Mucosa of descending colon (tissue), 3 donors: ENCODE results near the gene YPEL1. TPM values are rescaled to one million over a fixed set of nuclear protein-coding genes. Genes with fewer than 3 reads are reported as not detected.

Experiments
- ATAC-seq: fragments of 200-7000 bp; cut with Tn5 transposase; one replicate; pipeline ENCODE4 v1.9.1; 2020; ENCODE audit warnings: mild to moderate bottlenecking, moderate library complexity
- DNase-seq, 3 donors: peaks; one replicate each; pipeline ENCODE4 v3.0.0-alpha.2; 2020
- H3K36me3 ChIP-seq: fragments of 200-600 bp; one replicate; pipeline ENCODE4 v1.8.0; 2021; ENCODE audit warnings: low read depth, mild to moderate bottlenecking
- H3K4me1 ChIP-seq: fragments of 200-600 bp; one replicate; pipeline ENCODE4 v1.8.0; 2021; ENCODE audit warnings: low read depth, mild to moderate bottlenecking
- H3K4me3 ChIP-seq: fragments of 200-600 bp; one replicate; pipeline ENCODE4 v1.8.0; 2021; ENCODE audit warnings: mild to moderate bottlenecking
- H3K9me3 ChIP-seq: fragments of 200-600 bp; one replicate; pipeline ENCODE4 v1.8.0; 2021; ENCODE audit warnings: mild to moderate bottlenecking
- CTCF ChIP-seq: fragments of 200-600 bp; IDR thresholded peaks from one replicate; pipeline ENCODE4 v1.8.0; 2022; ENCODE audit warnings: antibody characterized with exemption, mild to moderate bottlenecking
- intact Hi-C, 2 donors: fragments of 100-400 bp; cut with DNase I in 1 of 2; cut with micrococcal nuclease in 1 of 2; formaldehyde crosslinking; loops; one replicate each; pipeline versions ENCODE4 v1.11.0 to v1.11.1; 2022; cut with DNase I, micrococcal nuclease
- total RNA-seq, 3 donors: library from RNA; stranded (reverse); fragmentation: NEBNext Ultra II Directional in 2 of 3; extraction: Animal tissue kit (Norgen Biotek cat#: 25700) in 2 of 3; gene quantifications; one replicate each; pipeline versions ENCODE4 v1.2.1 to v1.2.4, GENCODE V29; 2021 to 2023
- donor health status: DM: no; HTN: no; CAD: no; lungs with moderate emphysema.
- donor health status: DM: no; HTN: no; CAD: no.
- donor health status: DM: no; HTN: yes; CAD: no.

YPEL1 gene
- total RNA-seq, 3 donors from 2014 or later: 2.7 to 6.8 (median 2.8) TPM

GRCh38 chr22:21761994-21762680, 26.5 kb upstream of the YPEL1 start:
- no peak for DNase-seq
- intact Hi-C loops: no loop called here
- Histone ChIP-seq H3K36me3 (no peaks in the 10 kb centered on the region), H3K4me1 (no peaks in the 10 kb centered on the region), H3K9me3 (no peaks in the 10 kb centered on the region), H3K4me3 (no peak overlapping the region)
- TF ChIP-seq CTCF: no peak
- no peak for ATAC-seq

- ATAC-seq: no peak
- Histone ChIP-seq H3K9me3 (no peaks in the 10 kb centered on the region), H3K36me3 (no peaks in the 10 kb centered on the region), H3K4me3 (no peak overlapping the region), H3K4me1 (no peaks in the 10 kb centered on the region)
- intact Hi-C loops: no loop called here
- TF ChIP-seq CTCF: no peak
- no peak for DNase-seq
These were observed 25.5 kb upstream of the YPEL1 start for GRCh38 chr22:21761086-21761485.

- DNase-seq (no peak), ATAC-seq (no peak)
- Histone ChIP-seq H3K4me1 (no peaks in the 10 kb centered on the region), H3K36me3 (no peaks in the 10 kb centered on the region), H3K4me3 (no peak overlapping the region), H3K9me3 (no peaks in the 10 kb centered on the region)
- intact Hi-C loops: no loop called here
- no peak for TF ChIP-seq CTCF
These were observed 25.0 kb upstream of the YPEL1 start for GRCh38 chr22:21760640-21761039.

GRCh38 chr22:21759646-21760376, 24.2 kb upstream of the YPEL1 start:
- intact Hi-C loops: no loop called here

GRCh38 chr22:21759093-21759492, 23.5 kb upstream of the YPEL1 start:
- Histone ChIP-seq H3K4me1 (no peaks in the 10 kb centered on the region), H3K9me3 (no peaks in the 10 kb centered on the region), H3K36me3 (no peaks in the 10 kb centered on the region), H3K4me3 (no peak overlapping the region)
- no peak for DNase-seq
- intact Hi-C loops: no loop called here
- no peak for TF ChIP-seq CTCF
- ATAC-seq: no peak

More at GRCh38 chr22:21759646-21760376, 24.2 kb upstream of the YPEL1 start:
- H3K9me3 ChIP-seq: no peaks in the 10 kb centered on the region
- no peak for ATAC-seq
- no peak for TF ChIP-seq CTCF
- H3K4me1 ChIP-seq: no peaks in the 10 kb centered on the region
- no peak overlapping the region for H3K4me3 ChIP-seq
- no peaks in the 10 kb centered on the region for H3K36me3 ChIP-seq
- DNase-seq: no peak
